ENCODE data around the gene DLL1. TPM values are rescaled to one million over a fixed set of nuclear protein-coding genes. Genes with fewer than 3 reads are reported as not detected.

The DLL1 gene
- total RNA-seq, 1 experiment from 2014 or later: 2.8 TPM

DNA sequence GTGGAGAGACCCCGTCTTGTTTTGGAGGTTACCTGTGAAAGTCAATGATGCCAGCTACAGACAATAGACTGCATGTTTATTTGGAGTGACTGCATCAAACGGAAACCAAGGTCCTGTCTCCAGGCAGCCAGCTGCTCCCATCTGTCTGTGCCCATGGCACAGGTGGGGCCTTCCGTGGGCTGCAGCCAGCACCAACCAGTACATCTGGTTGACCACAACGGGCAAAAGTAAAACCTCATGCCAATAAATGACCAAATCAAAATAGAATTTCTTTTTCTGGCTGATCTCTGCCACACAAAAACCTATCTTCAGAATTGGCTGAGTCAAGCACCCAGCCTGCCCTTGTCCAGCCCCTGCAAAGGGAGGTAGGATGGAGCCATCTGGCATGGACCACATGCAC is 33.5 kb downstream of the DLL1 start:
- H3K4me1 Mint-ChIP-seq: peaks cover 0 to under 1% of the 10 kb centered on the region in 2 experiments; a peak in 1 of 4 replicates

More for the DNA sequence above, 33.5 kb downstream of the DLL1 start:
- Histone ChIP-seq H3K4me2 (ENCODE audit: insufficient read depth, insufficient read length, low read length) (no peak overlapping the region), H3K4ac (ENCODE audit: low read depth, low read length) (no peak overlapping the region), H3K23ac (ENCODE audit: insufficient read length, low read depth, low read length) (no peak overlapping the region), H3K79me1 (ENCODE audit: insufficient read depth, low read depth, low read length, poor library complexity, severe bottlenecking) (no peaks in the 10 kb centered on the region), H3K4me1 (ENCODE audit: insufficient read depth, low read length) (no peaks in the 10 kb centered on the region), H2BK12ac (ENCODE audit: insufficient read length, low read depth, low read length) (no peak overlapping the region), H3K79me2 (ENCODE audit: insufficient read depth, low read length) (no peaks in the 10 kb centered on the region), H3K18ac (ENCODE audit: insufficient read length, low read depth, low read length) (no peak overlapping the region), H2BK5ac (ENCODE audit: insufficient read length, low read length) (no peak overlapping the region), H3K27ac (ENCODE audit: insufficient read length, low read depth, low read length) (no peak overlapping the region), H2BK20ac (ENCODE audit: low read depth, low read length, poor library complexity, severe bottlenecking) (no peak overlapping the region), H3K56ac (ENCODE audit: insufficient read length, low read depth, low read length) (no peak overlapping the region), H3K23me2 (ENCODE audit: insufficient read length, low read depth, low read length, poor library complexity, severe bottlenecking) (no peaks in the 10 kb centered on the region), H2BK15ac (ENCODE audit: low read depth, low read length) (no peak overlapping the region), H4K5ac (ENCODE audit: insufficient read length, low read depth, low read length) (no peak overlapping the region), H3T11ph (ENCODE audit: low read length) (no peak overlapping the region), H3K14ac (ENCODE audit: insufficient read depth, low read length) (no peak overlapping the region), H3K9ac (ENCODE audit: extremely low read depth, insufficient read length, low read length) (no peak overlapping the region), H3K9me3 (ENCODE audit: control insufficient read depth, low read depth, low read length) (no peaks in the 10 kb centered on the region), H3K27me3 (ENCODE audit: insufficient read depth, low read length) (no peaks in the 10 kb centered on the region), H2BK120ac (ENCODE audit: low read depth, low read length, poor library complexity, severe bottlenecking) (no peak overlapping the region), H4K20me1 (ENCODE audit: control insufficient read depth, insufficient read depth, insufficient read length) (no peaks in the 10 kb centered on the region), H2AK5ac (ENCODE audit: insufficient read length, low read length) (no peak overlapping the region), H2AFZ (ENCODE audit: low read length) (no peak overlapping the region), H4K8ac (replicated peaks; ENCODE audit: insufficient read length, low read depth, low read length) (no peak overlapping the region), H4K91ac (ENCODE audit: insufficient read length, low read depth, low read length) (no peak overlapping the region)
- no peak for DNase-seq
- Mint-ChIP-seq H3K9me3 (no peaks in the 10 kb centered on the region), H3K36me3 (ENCODE audit: insufficient read depth in 1 of 3, low read depth in 3 of 3) (no peaks in the 10 kb centered on the region; a peak in 1 of 7 replicates), H3K27ac (no peak overlapping the region), H3K4me3 (no peak overlapping the region), H3K27me3 (ENCODE audit: low read depth) (peaks cover 5% of the 10 kb centered on the region)
- WGBS (ENCODE audit: extremely low coverage, insufficient read length, low lambda C conversion rate): no CpG with 5 or more reads among the region's 4 CpGs
- TF ChIP-seq, protein P1, sequence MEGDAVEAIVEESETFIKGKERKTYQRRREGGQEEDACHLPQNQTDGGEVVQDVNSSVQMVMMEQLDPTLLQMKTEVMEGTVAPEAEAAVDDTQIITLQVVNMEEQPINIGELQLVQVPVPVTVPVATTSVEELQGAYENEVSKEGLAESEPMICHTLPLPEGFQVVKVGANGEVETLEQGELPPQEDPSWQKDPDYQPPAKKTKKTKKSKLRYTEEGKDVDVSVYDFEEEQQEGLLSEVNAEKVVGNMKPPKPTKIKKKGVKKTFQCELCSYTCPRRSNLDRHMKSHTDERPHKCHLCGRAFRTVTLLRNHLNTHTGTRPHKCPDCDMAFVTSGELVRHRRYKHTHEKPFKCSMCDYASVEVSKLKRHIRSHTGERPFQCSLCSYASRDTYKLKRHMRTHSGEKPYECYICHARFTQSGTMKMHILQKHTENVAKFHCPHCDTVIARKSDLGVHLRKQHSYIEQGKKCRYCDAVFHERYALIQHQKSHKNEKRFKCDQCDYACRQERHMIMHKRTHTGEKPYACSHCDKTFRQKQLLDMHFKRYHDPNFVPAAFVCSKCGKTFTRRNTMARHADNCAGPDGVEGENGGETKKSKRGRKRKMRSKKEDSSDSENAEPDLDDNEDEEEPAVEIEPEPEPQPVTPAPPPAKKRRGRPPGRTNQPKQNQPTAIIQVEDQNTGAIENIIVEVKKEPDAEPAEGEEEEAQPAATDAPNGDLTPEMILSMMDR (conservative IDR thresholded peaks at IDR 0.05): no peak
